SJCRH30 (cell line): ENCODE data around the gene LARGE2. TPM values are rescaled to one million over a fixed set of nuclear protein-coding genes. Genes with fewer than 3 reads are reported as not detected.

Experiments
- DNase-seq, 2 experiments: peaks; one replicate each; pipeline ENCODE4 v3.0.0-alpha.2; 2015 to 2020
- H3K27ac ChIP-seq: fragments of 250-450 bp; sonication (Bioruptor Pico); 2 replicates; pipeline ENCODE4 v1.5.1; 2020; ENCODE audit warnings: mild to moderate bottlenecking, moderate library complexity
- H3K27me3 ChIP-seq: fragments of 250-450 bp; sonication (Bioruptor Pico); 2 replicates; pipeline ENCODE4 v1.5.1; 2020; ENCODE audit warnings: mild to moderate bottlenecking, moderate library complexity
- H3K36me3 ChIP-seq: fragments of 250-450 bp; sonication (Bioruptor Pico); 2 replicates; pipeline ENCODE4 v1.5.1; 2020; ENCODE audit warnings: mild to moderate bottlenecking, moderate library complexity
- H3K4me1 ChIP-seq: fragments of 250-450 bp; sonication (Bioruptor Pico); 2 replicates; pipeline ENCODE4 v1.5.1; 2020; ENCODE audit warnings: mild to moderate bottlenecking, moderate library complexity
- H3K4me3 ChIP-seq: fragments of 250-450 bp; sonication (Bioruptor Pico); 2 replicates; pipeline ENCODE4 v1.5.1; 2020; ENCODE audit warnings: mild to moderate bottlenecking, moderate library complexity
- H3K9me3 ChIP-seq: fragments of 250-450 bp; sonication (Bioruptor Pico); replicated peaks from 2 replicates; pipeline ENCODE4 v1.5.1; 2020; ENCODE audit warnings: mild to moderate bottlenecking, moderate library complexity
- total RNA-seq: library from RNA; depleted of rRNA; stranded (reverse); fragments of >200 nt; shearing (Covaris generic); gene quantifications from 2 replicates; pipeline ENCODE4 v1.2.3, GENCODE V29; 2014

The LARGE2 gene
- total RNA-seq, 1 experiment from 2014 or later: 0.06 TPM

GRCh38 chr11:45927332-45927683 lies 4.9 kb downstream of the LARGE2 start:
- H3K4me3 ChIP-seq: no peak overlapping the region
- H3K9me3 ChIP-seq: no peaks in the 10 kb centered on the region
- DNase-seq: no peak
- H3K27ac ChIP-seq: no peak overlapping the region
- peaks cover 18% of the 10 kb centered on the region; the same call in 1 of the 2 replicates for H3K27me3 ChIP-seq
- no peaks in the 10 kb centered on the region for H3K36me3 ChIP-seq
- H3K4me1 ChIP-seq: peaks cover 6% of the 10 kb centered on the region; the same call in 1 of the 2 replicates

GRCh38 chr11:45927684-45928413 lies 5.4 kb downstream of the LARGE2 start:
- no peak overlapping the region for H3K27ac ChIP-seq
- no peaks in the 10 kb centered on the region for H3K9me3 ChIP-seq
- no peaks in the 10 kb centered on the region for H3K36me3 ChIP-seq
- no peak overlapping the region for H3K4me3 ChIP-seq
- H3K27me3 ChIP-seq: peaks cover 18% of the 10 kb centered on the region; the same call in 1 of the 2 replicates
- peaks cover 6% of the 10 kb centered on the region; the same call in 1 of the 2 replicates for H3K4me1 ChIP-seq
- no peak for DNase-seq

GRCh38 chr11:45928535-45929215 lies 6.2 kb downstream of the LARGE2 start:
- no peak overlapping the region for H3K27ac ChIP-seq
- H3K36me3 ChIP-seq: no peaks in the 10 kb centered on the region
- DNase-seq: no peak
- H3K4me1 ChIP-seq: peaks cover 6% of the 10 kb centered on the region; the same call in 1 of the 2 replicates
- H3K4me3 ChIP-seq: no peak overlapping the region
- no peaks in the 10 kb centered on the region for H3K9me3 ChIP-seq
- H3K27me3 ChIP-seq: peaks cover 14% of the 10 kb centered on the region; the same call in 1 of the 2 replicates

- H3K4me1 ChIP-seq: peaks cover 6% of the 10 kb centered on the region; the same call in 1 of the 2 replicates
- no peak overlapping the region for H3K4me3 ChIP-seq
- no peaks in the 10 kb centered on the region for H3K9me3 ChIP-seq
- H3K27me3 ChIP-seq: peaks cover 11% of the 10 kb centered on the region; the same call in 1 of the 2 replicates
- H3K36me3 ChIP-seq: no peaks in the 10 kb centered on the region
- DNase-seq: no peak
- no peak overlapping the region for H3K27ac ChIP-seq
Measured at GRCh38 chr11:45929486-45930030, 7.1 kb downstream of the LARGE2 start.

GRCh38 chr11:45930031-45930794 lies 7.8 kb downstream of the LARGE2 start:
- peak; percentile 50 to 52 for DNase-seq
- Histone ChIP-seq H3K27ac (no peak overlapping the region), H3K27me3 (peaks cover 4% of the 10 kb centered on the region; the same call in 1 of the 2 replicates), H3K4me1 (peaks cover 6% of the 10 kb centered on the region; the same call in 1 of the 2 replicates), H3K36me3 (no peaks in the 10 kb centered on the region), H3K4me3 (no peak overlapping the region), H3K9me3 (no peaks in the 10 kb centered on the region)

- Histone ChIP-seq H3K4me3 (no peak overlapping the region), H3K36me3 (no peaks in the 10 kb centered on the region; the same call in 1 of the 2 replicates), H3K9me3 (no peaks in the 10 kb centered on the region), H3K27me3 (no peaks in the 10 kb centered on the region; the same call in 1 of the 2 replicates), H3K4me1 (peaks cover 6% of the 10 kb centered on the region; the same call in 1 of the 2 replicates), H3K27ac (no peak overlapping the region)
- DNase-seq: no peak
Measured at GRCh38 chr11:45930951-45931570, 8.6 kb downstream of the LARGE2 start.

- Histone ChIP-seq H3K9me3 (no peaks in the 10 kb centered on the region), H3K27ac (no peak overlapping the region), H3K4me1 (peaks cover 6% of the 10 kb centered on the region; the same call in 1 of the 2 replicates), H3K36me3 (no peaks in the 10 kb centered on the region; the same call in 1 of the 2 replicates), H3K4me3 (no peak overlapping the region), H3K27me3 (no peaks in the 10 kb centered on the region)
- DNase-seq: no peak
Measured at GRCh38 chr11:45931739-45932138, 9.3 kb downstream of the LARGE2 start.

- Histone ChIP-seq H3K4me3 (no peak overlapping the region), H3K9me3 (no peaks in the 10 kb centered on the region), H3K4me1 (peaks cover 6% of the 10 kb centered on the region; the same call in 1 of the 2 replicates), H3K36me3 (no peaks in the 10 kb centered on the region; the same call in 1 of the 2 replicates), H3K27me3 (no peaks in the 10 kb centered on the region), H3K27ac (no peak overlapping the region)
- no peak for DNase-seq
Measured at GRCh38 chr11:45932217-45932616, 9.8 kb downstream of the LARGE2 start.

- Histone ChIP-seq H3K9me3 (no peaks in the 10 kb centered on the region), H3K4me3 (no peak overlapping the region), H3K27ac (no peak overlapping the region), H3K27me3 (no peaks in the 10 kb centered on the region), H3K4me1 (peaks cover 6% of the 10 kb centered on the region; the same call in 1 of the 2 replicates), H3K36me3 (no peaks in the 10 kb centered on the region; the same call in 1 of the 2 replicates)
- no peak for DNase-seq
Measured at GRCh38 chr11:45933131-45933831, 10.8 kb downstream of the LARGE2 start.

GRCh38 chr11:45933846-45934579 lies 11.6 kb downstream of the LARGE2 start:
- H3K9me3 ChIP-seq: no peaks in the 10 kb centered on the region
- no peak overlapping the region for H3K27ac ChIP-seq
- H3K4me3 ChIP-seq: no peak overlapping the region
- H3K36me3 ChIP-seq: no peaks in the 10 kb centered on the region; the same call in 1 of the 2 replicates
- no peaks in the 10 kb centered on the region for H3K27me3 ChIP-seq
- peaks cover 6% of the 10 kb centered on the region; the same call in 1 of the 2 replicates for H3K4me1 ChIP-seq
- DNase-seq: no peak

GRCh38 chr11:45934580-45935318 lies 12.3 kb downstream of the LARGE2 start:
- peaks cover 6% of the 10 kb centered on the region; the same call in 1 of the 2 replicates for H3K4me1 ChIP-seq
- H3K4me3 ChIP-seq: no peak overlapping the region
- no peak overlapping the region for H3K27ac ChIP-seq
- no peaks in the 10 kb centered on the region; the same call in 1 of the 2 replicates for H3K36me3 ChIP-seq
- no peaks in the 10 kb centered on the region for H3K27me3 ChIP-seq
- no peak for DNase-seq
- no peaks in the 10 kb centered on the region for H3K9me3 ChIP-seq

- Histone ChIP-seq H3K9me3 (no peaks in the 10 kb centered on the region), H3K27me3 (no peaks in the 10 kb centered on the region), H3K36me3 (no peaks in the 10 kb centered on the region; the same call in 1 of the 2 replicates), H3K4me3 (no peak overlapping the region), H3K4me1 (no peaks in the 10 kb centered on the region), H3K27ac (no peak overlapping the region)
- no peak for DNase-seq
Measured at GRCh38 chr11:45935349-45936064, 13.1 kb downstream of the LARGE2 start.
